GM19468 (cell line): ENCODE measurements around the gene UCHL3.
"Not testable (repeated sequence)": the region's sequence is repeated elsewhere in the genome, so short reads cannot be mapped to it uniquely, and the experiment has no call there.

Experiments used
- ATAC-seq: cut with Tn5 transposase; IDR thresholded peaks from one replicate; pipeline ENCODE4 v1.9.1; 2021; ENCODE audit warnings: mild to moderate bottlenecking, moderate library complexity, moderate number of reproducible peaks; ENCODE audit not compliant: unreplicated experiment; ENCODE audit errors: extremely low read depth

UCHL3 gene

DNA sequence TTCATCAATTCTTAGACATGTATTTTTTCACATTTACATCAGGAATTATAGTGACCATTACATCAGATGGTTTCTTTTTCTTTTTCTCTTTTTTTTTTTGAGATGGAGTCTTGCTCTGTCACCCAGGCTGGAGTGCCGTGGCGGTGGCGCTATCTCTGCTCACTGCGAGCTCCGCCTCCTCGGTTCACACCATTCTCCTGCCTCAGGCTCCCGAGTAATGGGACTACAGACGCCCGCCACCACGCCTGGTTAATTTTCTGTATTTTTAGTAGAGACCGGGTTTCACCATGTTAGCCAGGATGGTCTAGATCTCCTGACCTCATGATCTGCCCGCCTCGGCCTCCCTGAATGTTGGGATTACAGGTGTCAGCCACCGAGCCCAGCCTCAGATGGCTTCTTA is 4.2 kb upstream of the UCHL3 start:
- ATAC-seq = not testable (repeated sequence)

DNA sequence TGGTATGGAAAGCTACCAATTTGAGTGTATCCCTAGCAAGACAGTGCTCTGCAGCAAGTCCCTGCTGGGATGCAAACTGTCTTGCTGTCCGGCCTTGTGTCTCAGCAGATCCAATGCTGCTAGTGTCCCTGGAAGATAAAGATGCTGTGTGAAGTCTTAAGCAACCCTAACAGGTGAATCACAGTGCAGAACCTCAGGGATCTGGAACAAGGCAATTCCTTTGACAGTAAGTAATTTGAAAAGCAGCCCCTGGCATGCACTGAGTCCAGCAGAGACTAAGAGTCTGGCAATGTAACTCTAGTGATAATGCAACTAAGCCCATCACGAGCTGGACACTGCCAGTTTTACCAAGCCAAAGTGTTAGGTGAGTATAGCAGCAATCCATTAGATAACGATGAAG is 1.7 kb upstream of the UCHL3 start:
- ATAC-seq = no peak

DNA sequence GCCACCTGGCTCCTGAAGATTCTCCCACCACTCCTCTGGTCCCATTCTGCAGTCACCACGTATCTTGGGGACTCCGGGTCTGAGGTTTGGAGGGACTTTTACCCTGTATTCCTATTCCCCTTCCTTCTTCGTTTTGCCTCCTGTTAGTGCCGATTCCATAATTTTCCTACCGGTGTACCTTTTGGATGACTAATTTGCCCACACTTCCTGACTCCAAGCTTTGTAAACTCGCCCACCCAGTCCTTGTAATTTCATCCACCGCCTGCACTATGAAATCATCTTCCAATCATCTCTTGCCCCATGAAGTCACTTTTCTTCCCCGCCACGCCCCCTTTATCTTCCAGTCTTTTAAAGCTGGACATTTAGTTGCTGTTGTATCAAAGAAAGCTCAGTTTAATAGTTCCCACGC is 572 bp downstream of the UCHL3 start:
- ATAC-seq = no peak

DNA sequence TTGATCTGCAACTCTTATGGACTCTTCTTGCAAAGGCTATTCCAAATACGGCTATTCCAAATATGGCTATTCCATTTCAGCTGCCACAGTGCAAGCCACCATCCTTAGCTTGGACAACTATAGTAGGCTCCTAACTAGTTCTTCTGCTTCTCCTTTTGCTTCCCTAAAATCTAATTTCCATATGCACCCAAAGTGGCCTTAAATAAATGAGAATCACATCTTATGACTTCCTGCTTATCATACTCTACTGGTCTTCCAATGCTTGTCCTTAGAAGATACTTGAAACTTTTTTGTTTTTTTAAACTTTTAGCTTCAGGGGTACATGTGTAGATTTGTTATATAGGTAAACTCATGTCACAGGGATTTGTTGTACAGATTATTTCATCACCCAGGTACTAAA is 4.9 kb downstream of the UCHL3 start:
- no peak for ATAC-seq

DNA sequence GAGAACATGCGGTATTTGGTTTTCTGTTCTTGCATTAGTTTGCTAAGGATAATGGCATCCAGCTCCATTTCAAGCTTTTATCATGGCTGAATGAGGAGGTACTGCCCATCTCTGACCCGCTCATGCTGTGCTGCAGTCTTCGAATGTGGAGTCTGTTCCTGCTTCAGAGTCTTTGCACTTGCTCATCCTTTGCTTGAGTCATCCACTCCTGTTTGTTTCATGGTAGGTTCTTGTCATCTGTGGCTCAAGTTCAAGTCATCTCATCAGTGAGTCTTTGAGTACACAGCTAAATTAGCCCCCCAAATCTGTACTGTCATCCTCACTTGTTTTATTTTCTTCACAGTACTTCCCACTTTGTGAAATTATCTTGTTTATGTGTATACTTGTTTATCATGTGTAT is 5.4 kb downstream of the UCHL3 start:
- ATAC-seq = no peak

DNA sequence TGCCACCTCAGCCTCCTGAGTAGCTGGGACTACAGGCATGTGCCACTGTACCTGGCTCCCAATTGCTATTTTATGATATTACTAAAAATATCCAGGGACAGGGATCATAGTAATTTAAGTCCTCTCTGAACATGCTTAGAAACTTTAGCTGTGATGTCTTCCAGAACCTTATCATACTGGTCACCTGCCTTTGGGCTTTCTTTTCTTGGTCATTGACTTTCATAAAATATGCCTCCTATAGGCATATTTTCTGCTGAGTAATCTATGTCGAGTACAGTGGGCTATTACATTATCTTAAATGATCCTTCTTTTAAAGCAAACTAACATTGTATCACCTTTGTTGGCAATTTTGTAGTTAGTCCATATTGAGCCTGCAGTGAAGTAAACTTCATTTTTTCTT is 6.2 kb downstream of the UCHL3 start:
- ATAC-seq = no peak

DNA sequence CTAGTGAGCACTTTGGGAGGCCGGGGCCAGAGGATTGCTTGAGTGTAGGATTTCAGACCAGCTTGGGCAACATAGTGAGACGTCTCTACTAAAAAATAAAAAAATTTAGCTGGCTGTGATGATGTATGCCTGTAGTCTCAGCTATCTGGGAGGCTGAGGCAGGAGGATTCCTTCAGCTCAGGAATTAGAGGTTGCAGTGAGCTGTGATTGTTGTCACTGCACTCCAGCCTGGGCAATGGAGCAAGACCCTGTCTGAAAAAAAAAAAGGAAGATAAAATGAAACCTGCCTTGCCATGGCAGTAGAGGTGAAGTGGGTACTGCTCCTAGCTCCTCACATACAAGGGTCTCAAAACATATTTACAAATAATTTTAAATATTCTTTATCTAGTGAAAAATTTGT is 7.4 kb downstream of the UCHL3 start:
- no peak for ATAC-seq

DNA sequence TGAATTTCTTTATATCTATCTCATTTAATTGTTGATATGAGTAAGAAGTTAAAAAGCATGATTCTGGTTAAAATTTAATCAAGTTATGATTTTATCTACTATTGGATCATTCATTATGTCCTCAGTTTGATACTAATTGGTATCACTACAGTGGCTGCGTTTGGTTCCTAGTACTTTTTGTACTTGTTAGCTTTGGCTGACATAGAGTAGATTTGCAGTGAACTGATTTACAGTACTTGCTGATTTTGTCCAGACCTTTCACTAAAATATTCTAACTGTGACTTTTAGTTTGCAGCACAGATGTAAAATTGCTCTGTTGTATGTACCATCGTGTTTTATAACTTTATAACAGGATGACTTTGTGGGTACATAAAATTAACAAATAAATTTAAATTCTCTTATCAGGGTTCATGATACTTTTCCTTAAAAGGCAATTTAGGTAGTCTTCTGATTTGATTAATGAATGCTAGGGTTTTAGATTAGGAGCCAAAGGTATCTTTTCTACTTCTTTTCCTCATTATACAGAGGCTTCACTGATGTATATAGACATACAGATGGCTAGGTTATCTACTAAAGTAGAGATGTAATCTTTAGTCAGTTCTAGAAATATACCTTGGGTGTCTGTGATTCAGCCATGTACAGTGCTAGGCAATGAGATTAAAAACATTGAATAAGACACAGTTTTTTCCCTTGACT is 8.7 kb downstream of the UCHL3 start:
- no peak for ATAC-seq

DNA sequence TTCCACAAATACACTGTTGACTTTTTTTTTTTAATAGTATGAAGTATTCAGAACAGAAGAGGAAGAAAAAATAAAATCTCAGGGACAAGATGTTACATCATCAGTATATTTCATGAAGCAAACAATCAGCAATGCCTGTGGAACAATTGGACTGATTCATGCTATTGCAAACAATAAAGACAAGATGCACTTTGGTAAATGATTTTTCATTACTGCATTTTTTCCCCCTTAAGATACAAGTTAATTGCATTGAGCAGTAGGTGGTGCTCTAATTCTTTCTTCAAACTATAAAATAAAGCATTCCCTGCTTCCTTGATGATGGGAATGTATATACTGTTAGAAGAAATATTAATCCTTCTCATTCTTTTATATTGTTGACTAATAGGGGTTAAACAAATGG is 17.1 kb downstream of the UCHL3 start:
- no peak for ATAC-seq

DNA sequence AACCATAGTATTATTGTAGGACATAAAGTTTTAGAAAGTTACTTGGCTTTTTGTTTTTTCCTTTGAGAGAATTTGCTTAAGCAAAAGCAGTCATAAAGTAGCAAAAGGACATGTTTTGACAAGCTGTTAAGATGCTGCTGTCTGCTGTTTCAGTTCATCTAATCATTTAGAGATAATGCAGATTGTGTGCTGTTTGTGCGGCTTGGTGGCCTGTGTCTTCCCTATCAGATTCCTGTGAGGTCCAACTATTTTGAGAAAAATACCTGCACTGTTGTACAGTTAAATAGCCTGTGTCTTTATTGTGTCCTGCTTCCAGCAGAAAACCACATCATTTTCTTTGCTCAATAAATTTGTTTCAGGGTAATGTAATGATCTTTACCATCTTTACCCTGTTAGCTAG is 20.0 kb downstream of the UCHL3 start:
- ATAC-seq = no peak

DNA sequence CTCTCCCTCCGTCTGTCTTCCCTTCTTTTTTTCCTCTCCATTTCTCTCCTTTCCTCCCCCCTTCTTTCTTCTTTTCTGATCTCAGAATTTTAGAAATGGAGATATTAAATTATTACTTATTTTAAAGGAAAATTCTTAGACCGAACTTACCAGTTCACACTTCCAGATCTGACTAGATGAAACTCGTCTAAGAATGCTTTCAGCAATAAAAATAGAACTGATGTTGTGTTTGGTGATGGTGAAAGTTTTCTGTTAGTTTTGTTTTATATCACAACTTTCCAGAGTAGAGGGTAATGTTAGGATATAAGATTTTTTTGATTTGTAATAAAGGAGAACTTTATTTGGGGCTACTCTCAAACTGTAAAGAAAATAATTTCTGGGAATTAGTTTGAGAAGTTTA is 29.9 kb downstream of the UCHL3 start:
- no peak for ATAC-seq

DNA sequence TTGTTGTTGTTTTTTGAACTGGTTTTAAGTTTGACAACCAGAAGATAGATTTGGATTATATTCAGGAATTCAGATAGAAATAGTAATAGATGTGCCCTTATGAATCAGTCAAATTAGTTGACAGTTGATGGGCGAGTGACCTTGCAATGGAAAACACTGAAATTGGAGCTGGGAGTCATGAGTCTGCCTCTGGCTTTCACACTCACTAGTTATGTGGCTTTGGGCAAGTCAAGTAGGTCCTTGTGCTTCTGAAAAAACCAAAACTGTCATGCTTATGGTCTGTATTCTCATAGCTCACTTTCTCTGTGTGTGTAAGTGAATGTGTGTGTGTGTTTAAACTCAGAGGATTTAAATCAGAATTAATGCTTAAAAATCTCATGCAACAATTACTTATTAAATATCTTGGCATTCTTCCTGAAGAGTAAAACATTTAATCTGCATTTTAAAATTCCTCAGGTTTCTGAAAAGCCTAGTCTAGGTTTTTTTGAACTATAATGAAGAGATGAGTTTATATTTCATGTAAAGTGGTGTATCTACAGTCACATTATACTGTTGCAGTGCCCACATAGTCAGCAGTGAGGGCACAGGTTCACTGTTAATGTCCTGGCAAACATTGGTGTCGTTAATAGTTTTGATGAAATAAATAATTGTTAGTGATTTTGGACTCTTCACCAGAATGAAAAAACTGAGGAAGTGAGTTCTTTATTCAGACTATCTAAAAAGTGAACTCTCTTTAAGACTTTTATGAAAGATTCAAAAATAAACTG is 32.5 kb downstream of the UCHL3 start:
- ATAC-seq = no peak

DNA sequence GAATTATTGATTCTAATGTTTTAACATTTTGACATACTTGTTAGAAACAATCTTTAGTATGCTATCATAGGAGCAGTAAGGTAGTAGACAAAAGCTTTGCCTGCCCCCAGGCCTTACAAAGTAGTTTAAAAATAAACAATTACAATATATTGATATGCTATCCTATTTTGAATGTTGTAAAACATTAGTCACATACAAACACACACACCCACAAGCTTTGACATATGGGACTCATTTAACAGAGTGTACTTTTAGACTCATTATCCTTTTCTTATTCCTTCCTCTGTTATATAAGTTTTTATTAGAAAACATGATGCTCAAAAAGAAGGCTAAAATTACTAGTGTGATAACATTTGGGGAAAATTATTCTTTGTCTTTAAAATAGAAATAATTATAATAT is 33.5 kb downstream of the UCHL3 start:
- ATAC-seq = no peak

DNA sequence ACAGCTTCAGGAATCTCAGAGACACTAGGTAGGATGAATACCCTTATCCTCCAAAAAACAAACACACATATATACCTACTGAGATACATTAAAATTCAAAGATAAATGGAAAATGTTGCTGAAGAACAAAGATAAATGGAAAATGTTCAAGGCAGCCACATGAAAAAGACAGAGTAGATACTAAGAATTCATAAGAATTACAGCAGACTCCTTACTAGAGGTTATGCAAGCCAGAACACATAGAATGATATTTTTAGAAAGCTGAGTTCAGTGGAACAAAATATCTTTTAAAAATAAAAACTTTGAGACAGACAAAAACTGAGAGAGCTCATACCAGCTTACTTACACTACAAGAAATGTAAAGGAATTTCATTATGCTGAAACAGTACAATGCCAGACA is 35.6 kb downstream of the UCHL3 start:
- ATAC-seq = no peak

DNA sequence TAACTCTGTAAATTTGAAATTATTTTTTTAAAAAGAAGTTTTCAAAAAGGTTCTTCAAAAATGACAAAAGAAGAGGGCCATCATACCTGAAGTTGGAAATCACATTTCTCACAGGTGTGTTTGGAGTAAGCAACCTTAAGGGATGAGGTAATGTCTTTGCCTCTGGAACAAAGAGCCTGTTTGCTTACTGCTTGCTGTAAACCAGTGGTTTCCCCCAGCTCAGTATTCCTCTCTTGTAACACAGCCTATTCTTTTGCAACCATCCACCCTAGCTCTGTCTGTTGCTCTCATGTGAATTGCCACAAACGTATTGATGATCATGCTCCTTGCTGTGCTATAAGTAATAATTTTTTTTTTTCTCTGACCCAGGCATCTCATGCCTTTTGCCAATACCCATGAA is 38.1 kb downstream of the UCHL3 start:
- no peak for ATAC-seq

DNA sequence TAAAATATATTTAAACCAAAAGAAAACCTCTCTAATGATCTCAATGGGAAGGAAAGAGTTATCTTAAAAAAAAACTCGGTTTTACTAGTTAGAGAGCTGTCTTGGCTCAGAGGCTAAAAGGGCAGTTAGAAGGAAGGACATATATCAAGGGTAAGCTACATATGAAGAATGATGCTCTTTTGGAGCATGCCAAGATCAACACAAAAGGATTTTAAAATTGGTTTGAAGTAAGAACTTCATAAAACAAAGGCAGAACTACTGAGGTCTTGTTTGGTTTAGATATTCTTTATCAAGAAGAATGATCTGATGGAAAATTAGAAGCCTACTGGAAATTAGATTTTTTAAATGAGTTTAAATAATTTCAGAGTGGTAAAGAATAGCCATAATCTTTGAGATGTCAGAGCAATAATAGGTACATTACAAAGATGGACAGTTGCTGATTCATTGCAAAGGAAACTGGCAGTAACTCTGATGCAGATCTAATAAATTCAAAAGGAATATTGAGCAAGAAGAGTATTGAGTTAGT is 47.1 kb downstream of the UCHL3 start:
- no peak for ATAC-seq

DNA sequence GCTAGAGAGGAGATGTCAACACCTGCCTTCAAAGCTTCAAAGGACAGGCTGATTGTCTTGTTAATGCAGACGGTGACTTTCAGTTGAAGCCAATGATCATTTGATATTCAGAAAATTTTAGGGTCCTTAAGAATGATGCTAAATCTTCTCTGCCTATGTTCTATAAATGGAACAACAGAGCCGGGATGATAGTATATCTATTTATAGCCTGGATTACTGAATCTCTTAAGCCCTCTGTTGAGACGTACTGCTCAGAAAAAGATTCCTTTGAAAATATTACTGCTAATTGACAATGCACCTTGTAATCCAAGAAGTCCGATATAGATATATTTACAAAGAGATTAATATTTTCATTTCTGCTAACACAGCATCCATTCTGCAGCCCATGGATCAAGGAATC is 50.8 kb downstream of the UCHL3 start:
- ATAC-seq = no peak

DNA sequence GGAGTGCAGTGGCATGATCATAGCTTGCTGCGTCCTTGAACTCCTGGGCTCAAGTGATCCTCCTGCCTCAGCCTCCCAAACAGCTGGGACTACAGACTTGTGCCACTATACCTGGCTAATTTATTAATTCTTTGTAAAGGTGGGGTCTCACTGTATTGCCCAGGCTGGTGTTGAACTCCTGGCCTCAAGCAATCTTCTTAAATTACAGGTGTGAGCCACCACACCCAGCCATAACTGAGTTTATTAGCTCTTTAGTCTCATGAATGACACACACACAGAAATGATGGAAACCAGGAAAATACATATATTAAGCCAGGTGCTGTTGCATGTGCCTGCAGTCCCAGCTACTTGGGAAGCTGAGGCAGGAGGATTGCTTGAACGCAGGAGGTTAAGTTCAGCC is 53.4 kb downstream of the UCHL3 start:
- no peak for ATAC-seq

DNA sequence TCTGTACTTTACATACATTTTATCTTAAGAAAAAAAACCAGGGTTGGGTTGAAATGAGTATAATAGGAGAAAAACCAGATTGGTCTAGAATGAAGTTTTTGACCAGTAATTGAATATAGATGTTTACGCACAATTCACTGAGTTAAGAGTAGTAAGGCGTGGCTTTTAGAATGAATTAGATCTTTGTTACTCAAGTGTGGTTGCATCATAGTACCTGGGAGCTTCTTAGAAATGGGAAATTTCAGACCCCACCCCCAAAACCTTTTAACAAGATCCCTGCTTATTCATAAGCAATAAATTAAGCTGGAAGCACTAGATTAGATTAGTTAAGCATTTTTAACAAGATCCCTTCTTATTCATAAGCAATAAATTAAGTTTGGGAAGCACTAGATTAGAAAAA is 57.9 kb downstream of the UCHL3 start:
- no peak for ATAC-seq

DNA sequence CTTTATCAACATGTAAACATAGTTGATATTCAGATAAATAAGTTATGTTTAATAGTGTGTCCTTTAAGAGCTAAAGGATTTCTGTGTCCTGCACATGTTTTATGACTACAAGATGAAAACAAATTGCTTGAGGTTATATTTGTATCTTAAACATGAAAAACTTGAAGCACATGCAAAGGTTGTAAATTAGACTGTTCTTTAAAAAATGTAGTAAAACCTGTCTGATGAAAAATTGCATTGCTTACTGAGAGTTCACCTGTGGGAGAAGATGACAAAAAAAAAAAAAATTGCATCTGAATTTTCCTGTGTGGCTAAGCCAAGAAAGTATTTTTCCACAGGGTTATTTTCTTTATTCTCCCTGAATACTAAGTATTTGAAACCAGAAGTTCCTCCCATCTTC is 60.9 kb downstream of the UCHL3 start:
- ATAC-seq = no peak

DNA sequence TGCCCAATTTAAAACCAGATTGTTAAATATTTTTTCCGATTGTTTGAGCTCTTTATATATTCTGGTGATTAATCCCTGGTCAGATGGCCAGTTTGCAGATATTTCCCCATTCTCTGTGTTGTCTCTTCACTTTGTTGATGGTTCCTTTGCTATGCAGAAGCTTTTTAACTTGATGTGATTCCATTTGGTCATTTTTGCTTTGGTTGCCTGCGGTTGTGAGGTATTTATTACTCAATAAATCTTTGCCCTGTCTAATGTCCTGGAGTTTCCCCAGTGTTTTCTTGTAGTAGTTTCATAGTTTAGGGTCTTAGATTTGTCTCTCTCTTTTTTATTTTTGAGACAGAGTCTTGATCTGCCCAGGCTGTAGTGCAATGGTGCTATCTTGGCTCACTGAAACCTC is 62.8 kb downstream of the UCHL3 start:
- no peak for ATAC-seq

DNA sequence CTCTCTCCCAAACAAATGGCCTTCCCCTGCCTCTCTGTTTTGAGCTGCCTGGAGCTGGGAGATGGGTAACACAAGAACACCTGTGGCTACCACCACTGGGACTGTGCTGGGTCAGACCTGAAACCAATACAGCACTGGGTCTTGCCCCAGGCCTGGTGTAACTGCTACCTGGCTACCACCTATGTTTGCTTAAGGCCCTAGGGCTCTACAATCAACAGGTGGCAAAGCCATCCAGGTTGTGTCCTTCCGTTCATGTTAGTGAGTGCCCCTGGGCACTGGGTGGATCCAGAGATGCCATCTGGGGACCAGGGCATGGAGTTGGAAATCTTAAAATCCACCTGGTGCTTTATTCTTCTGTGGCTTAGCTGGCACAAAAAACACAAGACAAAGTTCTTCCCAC is 67.6 kb downstream of the UCHL3 start:
- no peak for ATAC-seq
